Body of pancreas (tissue), 4 donors: ENCODE data around the gene NAT14.

Source experiments
- POLR2A ChIP-seq, 3 donors: fragments of 450-650 bp; IDR thresholded peaks; one replicate each; pipeline ENCODE4 v1.6.1; 2016; ENCODE audit warnings: antibody characterized with exemption in 3 of 3, mild to moderate bottlenecking in 2 of 3
- TF ChIP-seq, protein P1 (sequence below), 7 experiments: fragments of 450-650 bp in 4 of 7; fragments of 200-600 bp in 3 of 7; sonication (generic) in 3 of 7; IDR thresholded peaks; one replicate each; pipeline ENCODE4 v1.5.1; 2016 to 2019; ENCODE audit warnings: antibody characterized with exemption in 7 of 7

DNA sequence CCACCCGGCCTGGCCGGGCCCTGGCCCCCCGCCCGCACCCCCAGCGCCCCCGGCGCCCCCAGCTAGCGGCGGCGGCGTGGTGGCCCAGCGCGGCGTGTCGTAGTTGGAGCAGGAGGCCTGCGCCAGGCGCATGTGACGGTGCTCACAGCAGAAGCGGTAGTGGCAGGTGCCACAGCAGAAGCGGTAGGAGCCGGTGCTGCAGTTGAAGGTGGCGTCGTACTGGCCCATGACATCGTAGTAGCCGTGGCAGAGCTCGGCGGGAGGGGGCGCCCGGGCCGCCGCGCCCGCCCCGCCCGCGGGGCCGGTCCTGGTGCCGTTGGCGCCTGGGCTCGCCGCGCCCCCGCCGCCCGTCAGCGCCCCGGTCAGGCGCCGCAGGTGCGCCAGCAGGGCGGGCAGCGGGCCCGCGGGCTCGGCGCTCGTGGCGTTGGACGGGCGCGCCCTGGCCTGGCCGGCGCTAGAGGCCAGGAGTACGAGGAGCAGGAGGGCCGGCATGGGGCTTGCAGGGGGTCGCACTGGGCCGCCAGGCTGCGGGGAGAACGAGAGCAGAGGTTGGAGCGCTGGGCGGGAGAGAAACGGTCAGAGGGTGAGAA is 42.5 kb upstream of the NAT14 start:
- TF ChIP-seq, protein P1, sequence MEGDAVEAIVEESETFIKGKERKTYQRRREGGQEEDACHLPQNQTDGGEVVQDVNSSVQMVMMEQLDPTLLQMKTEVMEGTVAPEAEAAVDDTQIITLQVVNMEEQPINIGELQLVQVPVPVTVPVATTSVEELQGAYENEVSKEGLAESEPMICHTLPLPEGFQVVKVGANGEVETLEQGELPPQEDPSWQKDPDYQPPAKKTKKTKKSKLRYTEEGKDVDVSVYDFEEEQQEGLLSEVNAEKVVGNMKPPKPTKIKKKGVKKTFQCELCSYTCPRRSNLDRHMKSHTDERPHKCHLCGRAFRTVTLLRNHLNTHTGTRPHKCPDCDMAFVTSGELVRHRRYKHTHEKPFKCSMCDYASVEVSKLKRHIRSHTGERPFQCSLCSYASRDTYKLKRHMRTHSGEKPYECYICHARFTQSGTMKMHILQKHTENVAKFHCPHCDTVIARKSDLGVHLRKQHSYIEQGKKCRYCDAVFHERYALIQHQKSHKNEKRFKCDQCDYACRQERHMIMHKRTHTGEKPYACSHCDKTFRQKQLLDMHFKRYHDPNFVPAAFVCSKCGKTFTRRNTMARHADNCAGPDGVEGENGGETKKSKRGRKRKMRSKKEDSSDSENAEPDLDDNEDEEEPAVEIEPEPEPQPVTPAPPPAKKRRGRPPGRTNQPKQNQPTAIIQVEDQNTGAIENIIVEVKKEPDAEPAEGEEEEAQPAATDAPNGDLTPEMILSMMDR (IDR thresholded peaks at IDR 0.05) = no peak
- TF ChIP-seq POLR2A (IDR thresholded peaks at IDR 0.05) = no peak
